Stimulated activated CD4-positive, alpha-beta T cell treated with anti-CD3 and anti-CD28 coated beads, Interleukin-1b, Interleukin-23, amount 100 ng/mL, for 48 hours (primary cell): ENCODE data around the gene KLHDC2.
A peak's percentile ranks its signal among the peaks of the same experiment; 100 is the strongest.
"Not testable (repeated sequence)": the region's sequence is repeated elsewhere in the genome, so short reads cannot be mapped to it uniquely, and the experiment has no call there.

Source experiments
- DNase-seq: peaks from one replicate; pipeline ENCODE4 v3.0.0-alpha.2; 2020

Gene KLHDC2

GRCh38 chr14:49767571-49768300 lies at the start of gene KLHDC2:
Gene KLHDC2, plus strand, starts transcription at chr14:49768153. Its CDS starts 316 bp downstream, at chr14:49768469.
- DNase-seq, result peak; percentile 90

GRCh38 chr14:49720744-49721143 lies 47.2 kb upstream of the KLHDC2 start:
- no peak for DNase-seq

- DNase-seq, result not testable (repeated sequence)
Observed at GRCh38 chr14:49721733-49722435, 46.1 kb upstream of the KLHDC2 start.

GRCh38 chr14:49727171-49727570 lies 40.8 kb upstream of the KLHDC2 start:
- DNase-seq, result no peak

- no peak for DNase-seq
Observed at GRCh38 chr14:49732896-49733295, 35.1 kb upstream of the KLHDC2 start.

GRCh38 chr14:49733836-49734235 lies 34.1 kb upstream of the KLHDC2 start:
- DNase-seq, result no peak

GRCh38 chr14:49735669-49736068 lies 32.3 kb upstream of the KLHDC2 start:
- DNase-seq, result not testable (repeated sequence)

GRCh38 chr14:49745191-49745590 lies 22.8 kb upstream of the KLHDC2 start:
- no peak for DNase-seq

GRCh38 chr14:49746476-49746875 lies 21.5 kb upstream of the KLHDC2 start:
- DNase-seq, result not testable (repeated sequence)

GRCh38 chr14:49754570-49755097 lies 13.3 kb upstream of the KLHDC2 start:
- DNase-seq, result no peak

- DNase-seq, result no peak
Observed at GRCh38 chr14:49755378-49755777, 12.6 kb upstream of the KLHDC2 start.

- DNase-seq, result no peak
Observed at GRCh38 chr14:49761839-49762551, 6.0 kb upstream of the KLHDC2 start.

- DNase-seq, result no peak
Observed at GRCh38 chr14:49766839-49767238, 1.1 kb upstream of the KLHDC2 start.

GRCh38 chr14:49767270-49767570 lies 733 bp upstream of the KLHDC2 start:
- DNase-seq, result no peak

GRCh38 chr14:49768301-49769121 lies 558 bp downstream of the KLHDC2 start:
- DNase-seq, result peak; percentile 86

GRCh38 chr14:49769171-49769570 lies 1.2 kb downstream of the KLHDC2 start:
- no peak for DNase-seq

- no peak for DNase-seq
Observed at GRCh38 chr14:49769581-49770211, 1.7 kb downstream of the KLHDC2 start.

GRCh38 chr14:49770212-49770817 lies 2.4 kb downstream of the KLHDC2 start:
- DNase-seq, result no peak

GRCh38 chr14:49771691-49772090 lies 3.7 kb downstream of the KLHDC2 start:
- not testable (repeated sequence) for DNase-seq

GRCh38 chr14:49774106-49774505 lies 6.2 kb downstream of the KLHDC2 start:
- no peak for DNase-seq

- DNase-seq, result no peak
Observed at GRCh38 chr14:49778421-49778820, 10.5 kb downstream of the KLHDC2 start.

GRCh38 chr14:49781040-49781439 lies 13.1 kb downstream of the KLHDC2 start:
- not testable (repeated sequence) for DNase-seq
